GM12878 (cell line): ENCODE data around the gene NIN. TPM values are rescaled to one million over a fixed set of nuclear protein-coding genes. Genes with fewer than 3 reads are reported as not detected.

ENCODE experiments used
- ATAC-seq: fragments of 200-7000 bp; cut with Tn5 transposase; 3 replicates; pipeline ENCODE4 v1.9.1; 2020; ENCODE audit warnings: mild to moderate bottlenecking, moderate library complexity
- BruUV-seq: library from RNA; stranded (reverse); fragments of 400-500 nt; replicated peaks from 2 replicates; lab custom pipeline; 2021; lab: Mats Ljungman, UMichigan
- CTCF ChIA-PET: fragments of 300-600 bp; sonication (Branson Sonifier 250); formaldehyde crosslinking; extraction: SDS; loops from one replicate; lab custom pipeline; 2021; ENCODE audit warnings: inconsistent platforms; lab: Yijun Ruan, JAX
- POLR2A ChIA-PET: fragments of 350-600 bp; formaldehyde crosslinking; extraction: SDS; loops from one replicate; lab custom pipeline; 2021; ENCODE audit warnings: inconsistent platforms; lab: Charles Lee
- RAD21 ChIA-PET: fragments of 300-600 bp; sonication (Branson Sonifier 250); formaldehyde crosslinking; loops from one replicate; lab custom pipeline; 2023; ENCODE audit warnings: antibody characterized with exemption; ENCODE audit not compliant: unreplicated experiment; lab: Charles Lee
- SMC1A ChIA-PET: fragments of 300-600 bp; sonication (Branson Sonifier 250); formaldehyde crosslinking; loops from one replicate; lab custom pipeline; 2023; ENCODE audit not compliant: unreplicated experiment, uncharacterized antibody; lab: Charles Lee
- DNase-seq: peaks from one replicate; pipeline ENCODE4 v3.0.0-alpha.2; 2011; ENCODE audit warnings: low read depth, low spot score
- FAIRE-seq: peaks from 3 replicates; lab custom pipeline; 2011; peaks lifted over from hg19 to GRCh38; lab: Jason Lieb, UNC
- H2AFZ ChIP-seq: 2 replicates; pipeline ENCODE4 v1.6.0; 2011; ENCODE audit warnings: low read depth, low read length, control low read depth; ENCODE audit not compliant: control insufficient read depth
- H3K27ac ChIP-seq: 2 replicates; pipeline ENCODE4 v1.5.1; 2011; ENCODE audit warnings: control low read depth; ENCODE audit not compliant: control insufficient read depth, insufficient read depth
- H3K27me3 ChIP-seq, 2 experiments: replicated peaks in 1 of 2; 2 replicates each; pipeline versions ENCODE4 v1.6.0 to v1.6.1; 2011; ENCODE audit warnings: low read length in 1 of 2; ENCODE audit not compliant: control insufficient read depth in 2 of 2, insufficient read depth in 2 of 2
- H3K36me3 ChIP-seq, 2 experiments: 2 replicates each; pipeline ENCODE4 v1.5.1; 2011; ENCODE audit warnings: low read length in 1 of 2; ENCODE audit not compliant: control insufficient read depth in 2 of 2, insufficient read depth in 2 of 2
- H3K4me1 ChIP-seq: 2 replicates; pipeline ENCODE4 v1.6.1; 2011; ENCODE audit warnings: mild to moderate bottlenecking, low read length, moderate library complexity, mixed read lengths; ENCODE audit not compliant: control insufficient read depth, insufficient read depth
- H3K4me2 ChIP-seq: 2 replicates; pipeline ENCODE4 v1.6.0; 2011; ENCODE audit warnings: control low read depth; ENCODE audit not compliant: control insufficient read depth, insufficient read depth
- H3K4me3 ChIP-seq: fragments of 200-600 bp; sonication (generic); 2 replicates; pipeline ENCODE4 v1.5.1; 2016
- H3K79me2 ChIP-seq: 2 replicates; pipeline ENCODE4 v1.6.0; 2011; ENCODE audit warnings: low read length; ENCODE audit not compliant: control insufficient read depth, insufficient read depth
- H3K9ac ChIP-seq: 2 replicates; pipeline ENCODE4 v1.8.0; 2011; ENCODE audit warnings: low read length, control low read depth, mixed read lengths; ENCODE audit not compliant: control insufficient read depth, insufficient read depth
- H3K9me3 ChIP-seq: replicated peaks from 3 replicates; pipeline ENCODE4 v1.5.1; 2011; ENCODE audit warnings: mild to moderate bottlenecking, low read length; ENCODE audit not compliant: control insufficient read depth, insufficient read depth
- H4K20me1 ChIP-seq: 2 replicates; pipeline ENCODE4 v1.6.0; 2011; ENCODE audit not compliant: control insufficient read depth, insufficient read depth
- ATF7 ChIP-seq: fragments of 450-650 bp; IDR thresholded peaks from 2 replicates; pipeline ENCODE4 v1.6.1; 2016; ENCODE audit warnings: low read depth, mild to moderate bottlenecking
- CHD1 ChIP-seq: IDR thresholded peaks from 2 replicates; pipeline ENCODE4 v1.6.1; 2012; ENCODE audit warnings: low read depth, low read length, improper control_type of control experiment
- GATAD2B ChIP-seq: fragments of 450-650 bp; conservative IDR thresholded peaks from 2 replicates; pipeline ENCODE4 v1.6.1; 2017; ENCODE audit warnings: low read depth, mild to moderate bottlenecking, moderate library complexity
- IKZF2 ChIP-seq, 2 experiments: fragments of 450-650 bp; IDR thresholded peaks; 2 replicates each; pipeline ENCODE4 v1.6.1; 2017; ENCODE audit warnings: mild to moderate bottlenecking in 2 of 2, moderate library complexity in 2 of 2
- MTA3 ChIP-seq: IDR thresholded peaks from 2 replicates; pipeline ENCODE4 v1.6.1; 2012; ENCODE audit warnings: low read length, inconsistent platforms, borderline replicate concordance
- MXI1 ChIP-seq: fragments of 150-350 bp; IDR thresholded peaks from 2 replicates; pipeline ENCODE4 v1.6.1; 2011; ENCODE audit warnings: low read depth, mild to moderate bottlenecking, inconsistent platforms, low read length, improper control_type of control experiment
- NBN ChIP-seq: fragments of 450-650 bp; IDR thresholded peaks from 2 replicates; pipeline ENCODE4 v1.6.1; 2016
- RUNX3 ChIP-seq: IDR thresholded peaks from 2 replicates; pipeline ENCODE4 v1.6.1; 2012; ENCODE audit warnings: low read length, inconsistent platforms
- SPI1 ChIP-seq: IDR thresholded peaks from 2 replicates; pipeline ENCODE4 v1.6.1; 2011; ENCODE audit warnings: low read depth, mild to moderate bottlenecking, low read length, moderate library complexity, borderline replicate concordance; ENCODE audit not compliant: insufficient read depth
- SREBF2 ChIP-seq: IDR thresholded peaks from 2 replicates; pipeline ENCODE4 v1.6.1; 2012; ENCODE audit warnings: mild to moderate bottlenecking, low read length
- WGBS: methylation state at CpG from one replicate; pipeline ENCODE4 v1.1.6; 2016; ENCODE audit warnings: low lambda C conversion rate; ENCODE audit not compliant: insufficient replicate concordance, insufficient coverage; ENCODE audit errors: missing lambda C conversion rate; 5-methylcytosine and 5-hydroxymethylcytosine counted together
- in situ Hi-C: fragments of 300-500 bp; cut with MboI; formaldehyde crosslinking; loops from 9 replicates; pipeline ENCODE4 v1.14.3; 2018; ENCODE audit warnings: mixed read lengths
- intact Hi-C: fragments of 100-400 bp; cut with micrococcal nuclease; formaldehyde crosslinking; loops from one replicate; pipeline ENCODE4 v1.14.2; 2022; ENCODE audit not compliant: unreplicated experiment
- polyA plus RNA-seq, 11 experiments: library from polyadenylated mRNA; depleted of rRNA in 4 of 11; unstranded in 6 of 11; stranded (reverse) in 5 of 11; fragments of >200 nt; fragmentation: Nextera tagmentation in 4 of 11; fragmentation: Illumina TruSeq in 1 of 11; extraction: Ambion mirVana in 4 of 11; extraction: Trizol in 1 of 11; gene quantifications; 1 replicate in 1 of 11; 2 replicates in 10 of 11; pipeline versions ENCODE4 v1.2.1 to v1.2.3, GENCODE V29; 2011 to 2016; ENCODE audit warnings: inconsistent platforms in 2 of 11, missing spikeins in 2 of 11, low read depth in 1 of 11
- total RNA-seq, 4 experiments: library from RNA; depleted of rRNA in 3 of 4; stranded (reverse); fragments of >200 nt in 3 of 4; fragmentation: Illumina TruSeq in 1 of 4; extraction: Trizol in 1 of 4; gene quantifications; 2 replicates each; pipeline versions ENCODE4 v1.2.1 to v1.2.3, GENCODE V29; 2013 to 2021
- TF ChIP-seq, protein P1 (sequence below): fragments of 450-650 bp; IDR thresholded peaks from 2 replicates; pipeline ENCODE4 v1.6.1; 2017; ENCODE audit warnings: low read depth, mild to moderate bottlenecking, moderate library complexity
- TF ChIP-seq, protein P2 (sequence below): fragments of 450-650 bp; IDR thresholded peaks from 2 replicates; pipeline ENCODE4 v1.6.1; 2017; ENCODE audit warnings: borderline replicate concordance
- TF ChIP-seq, protein P3 (sequence below): fragments of 450-650 bp; IDR thresholded peaks from 2 replicates; pipeline ENCODE4 v1.6.1; 2017; ENCODE audit warnings: mild to moderate bottlenecking, low read depth, inconsistent platforms; ENCODE audit not compliant: poor library complexity, severe bottlenecking

Gene NIN
- total and polyA plus RNA-seq, 10 of the 15 experiments (the other 5 are each of a cell fraction or from before 2014, with no cell fraction given) = 16.2 to 135 (median 70.3) TPM

GRCh38 chr14:50822501-50823042 is 8.4 kb downstream of the NIN start:
- TF ChIP-seq GATAD2B = no peak
- TF ChIP-seq MXI1 = no peak
- 0 out of 2 replicates have a peak, but pooled peaks have one; percentile 61 for TF ChIP-seq CHD1
- 0 out of 2 replicates have a peak, but pooled peaks have one; percentile 7 for TF ChIP-seq MTA3
- TF ChIP-seq, protein P1, sequence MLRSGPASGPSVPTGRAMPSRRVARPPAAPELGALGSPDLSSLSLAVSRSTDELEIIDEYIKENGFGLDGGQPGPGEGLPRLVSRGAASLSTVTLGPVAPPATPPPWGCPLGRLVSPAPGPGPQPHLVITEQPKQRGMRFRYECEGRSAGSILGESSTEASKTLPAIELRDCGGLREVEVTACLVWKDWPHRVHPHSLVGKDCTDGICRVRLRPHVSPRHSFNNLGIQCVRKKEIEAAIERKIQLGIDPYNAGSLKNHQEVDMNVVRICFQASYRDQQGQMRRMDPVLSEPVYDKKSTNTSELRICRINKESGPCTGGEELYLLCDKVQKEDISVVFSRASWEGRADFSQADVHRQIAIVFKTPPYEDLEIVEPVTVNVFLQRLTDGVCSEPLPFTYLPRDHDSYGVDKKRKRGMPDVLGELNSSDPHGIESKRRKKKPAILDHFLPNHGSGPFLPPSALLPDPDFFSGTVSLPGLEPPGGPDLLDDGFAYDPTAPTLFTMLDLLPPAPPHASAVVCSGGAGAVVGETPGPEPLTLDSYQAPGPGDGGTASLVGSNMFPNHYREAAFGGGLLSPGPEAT = no peak; the same call in 1 of the 2 replicates
- TF ChIP-seq, protein P2, sequence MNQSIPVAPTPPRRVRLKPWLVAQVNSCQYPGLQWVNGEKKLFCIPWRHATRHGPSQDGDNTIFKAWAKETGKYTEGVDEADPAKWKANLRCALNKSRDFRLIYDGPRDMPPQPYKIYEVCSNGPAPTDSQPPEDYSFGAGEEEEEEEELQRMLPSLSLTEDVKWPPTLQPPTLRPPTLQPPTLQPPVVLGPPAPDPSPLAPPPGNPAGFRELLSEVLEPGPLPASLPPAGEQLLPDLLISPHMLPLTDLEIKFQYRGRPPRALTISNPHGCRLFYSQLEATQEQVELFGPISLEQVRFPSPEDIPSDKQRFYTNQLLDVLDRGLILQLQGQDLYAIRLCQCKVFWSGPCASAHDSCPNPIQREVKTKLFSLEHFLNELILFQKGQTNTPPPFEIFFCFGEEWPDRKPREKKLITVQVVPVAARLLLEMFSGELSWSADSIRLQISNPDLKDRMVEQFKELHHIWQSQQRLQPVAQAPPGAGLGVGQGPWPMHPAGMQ = no peak
- TF ChIP-seq RUNX3 = peak; percentile 20; the same call in 1 of the 2 replicates
- no peak for TF ChIP-seq SREBF2
- TF ChIP-seq ATF7 = no peak
- TF ChIP-seq NBN = peak; percentile 52; the same call in 1 of the 2 replicates
- TF ChIP-seq SPI1 = peak; percentile 63
- peak in 1 of 2 experiments; percentile 40; a peak in 2 of 4 replicates for TF ChIP-seq IKZF2 (IDR thresholded peaks at IDR 0.05)
- TF ChIP-seq, protein P3, sequence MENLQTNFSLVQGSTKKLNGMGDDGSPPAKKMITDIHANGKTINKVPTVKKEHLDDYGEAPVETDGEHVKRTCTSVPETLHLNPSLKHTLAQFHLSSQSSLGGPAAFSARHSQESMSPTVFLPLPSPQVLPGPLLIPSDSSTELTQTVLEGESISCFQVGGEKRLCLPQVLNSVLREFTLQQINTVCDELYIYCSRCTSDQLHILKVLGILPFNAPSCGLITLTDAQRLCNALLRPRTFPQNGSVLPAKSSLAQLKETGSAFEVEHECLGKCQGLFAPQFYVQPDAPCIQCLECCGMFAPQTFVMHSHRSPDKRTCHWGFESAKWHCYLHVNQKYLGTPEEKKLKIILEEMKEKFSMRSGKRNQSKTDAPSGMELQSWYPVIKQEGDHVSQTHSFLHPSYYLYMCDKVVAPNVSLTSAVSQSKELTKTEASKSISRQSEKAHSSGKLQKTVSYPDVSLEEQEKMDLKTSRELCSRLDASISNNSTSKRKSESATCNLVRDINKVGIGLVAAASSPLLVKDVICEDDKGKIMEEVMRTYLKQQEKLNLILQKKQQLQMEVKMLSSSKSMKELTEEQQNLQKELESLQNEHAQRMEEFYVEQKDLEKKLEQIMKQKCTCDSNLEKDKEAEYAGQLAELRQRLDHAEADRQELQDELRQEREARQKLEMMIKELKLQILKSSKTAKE = peak; percentile 31
- TF ChIP-seq, all 136 proteins: peak for 7
- Histone ChIP-seq H3K4me3 (peak overlapping the region; percentile 74), H3K27ac (peak overlapping the region; percentile 88), H3K79me2 (peaks cover 96% of the 10 kb centered on the region), H2AFZ (no peak overlapping the region), H3K4me1 (peaks cover 37% of the 10 kb centered on the region), H3K4me2 (peak overlapping the region; percentile 68), H3K9ac (peak overlapping the region; percentile 75), H4K20me1 (no peaks in the 10 kb centered on the region), H3K27me3 (no peaks in the 10 kb centered on the region), H3K9me3 (no peaks in the 10 kb centered on the region; the same call in 2 of the 3 replicates), H3K36me3 (peaks cover 0 to 6% of the 10 kb centered on the region in 2 experiments)
- ATAC-seq = peak; percentile 65
- ChIA-PET POLR2A (interaction anchor here (0.7 to 4.6 kb wide), 9 partner anchors 8 to 463 kb away, joined by 3 to 39 read pairs (median 5); partner anchors contain the start of gene NIN), RAD21 (interaction anchor here (0.6 to 7.8 kb wide), 13 partner anchors 8 to 737 kb away, joined by 3 to 91 read pairs (median 5); partner anchors contain the start of gene NIN), SMC1A (interaction anchor here (0.6 to 16.9 kb wide), 16 partner anchors 7 to 221 kb away, joined by 3 to 360 read pairs (median 4); partner anchors contain the start of gene NIN), CTCF (interaction anchor here (0.8 to 6.3 kb wide), 12 partner anchors 8 to 300 kb away, joined by 3 to 56 read pairs (median 3); partner anchors contain the start of gene NIN)
- 1% methylated on average over 11 of the region's 11 CpGs for WGBS
- intact Hi-C loops = loop anchor here (2.0 to 10.0 kb wide), 4 partner anchors 32 to 590 kb away; partner anchors contain the start of genes DMAC2L, L2HGDH, SAV1 and SOS2
- in situ Hi-C loops = loop anchor here (10.0 kb wide), 1 partner anchor 1198 kb away; the partner anchor contains the start of genes MGAT2 and RPL36AL
- no TSS peak for BruUV-seq
- DNase-seq = peak; percentile 40
- no peak for FAIRE-seq
